Activated CD8-positive, alpha-beta memory T cell treated with anti-CD3 and anti-CD28 coated beads for 4 hours (primary cell): ENCODE results near the gene RNGTT.

Source experiments
- DNase-seq, 2 donors: peaks; one replicate each; pipeline ENCODE4 v3.0.0-alpha.2; 2020; ENCODE audit warnings: low read depth in 2 of 2

The RNGTT gene

GRCh38 chr6:88599571-88599970 is 363.8 kb downstream of the RNGTT start:
- DNase-seq: no peak

GRCh38 chr6:88596801-88597200 is 366.6 kb downstream of the RNGTT start:
- DNase-seq: no peak

GRCh38 chr6:88588938-88589337 is 374.5 kb downstream of the RNGTT start:
- DNase-seq: no peak

- DNase-seq: no peak
Measured at GRCh38 chr6:88587150-88587520, 376.3 kb downstream of the RNGTT start.

GRCh38 chr6:88586371-88587149 is 376.9 kb downstream of the RNGTT start:
- DNase-seq: no peak

- DNase-seq: no peak
Measured at GRCh38 chr6:88585276-88585692, 378.1 kb downstream of the RNGTT start.

- DNase-seq: no peak
Measured at GRCh38 chr6:88584581-88585275, 378.7 kb downstream of the RNGTT start.

GRCh38 chr6:88577461-88577860 is 386.0 kb downstream of the RNGTT start:
- DNase-seq: no peak

GRCh38 chr6:88575536-88575935 is 387.9 kb downstream of the RNGTT start:
- DNase-seq: no peak

- DNase-seq: no peak
Measured at GRCh38 chr6:88574651-88575050, 388.8 kb downstream of the RNGTT start.

GRCh38 chr6:88574031-88574430 is 389.4 kb downstream of the RNGTT start:
- no peak for DNase-seq

GRCh38 chr6:88573561-88573960 is 389.9 kb downstream of the RNGTT start:
- no peak for DNase-seq

- no peak for DNase-seq
Measured at GRCh38 chr6:88572449-88573139, 390.8 kb downstream of the RNGTT start.

GRCh38 chr6:88569959-88570358 is 393.5 kb downstream of the RNGTT start:
- DNase-seq: no peak

- DNase-seq: no peak
Measured at GRCh38 chr6:88567696-88568095, 395.7 kb downstream of the RNGTT start.

GRCh38 chr6:88566746-88567534 is 396.5 kb downstream of the RNGTT start:
- DNase-seq: no peak

- DNase-seq: no peak
Measured at GRCh38 chr6:88565836-88566235, 397.6 kb downstream of the RNGTT start.

- no peak for DNase-seq
Measured at GRCh38 chr6:88565409-88565811, 398.0 kb downstream of the RNGTT start.

- DNase-seq: no peak
Measured at GRCh38 chr6:88563277-88563625, 400.2 kb downstream of the RNGTT start.

GRCh38 chr6:88562353-88563276 is 400.8 kb downstream of the RNGTT start:
- no peak for DNase-seq

GRCh38 chr6:88561954-88562315 is 401.5 kb downstream of the RNGTT start:
- no peak for DNase-seq
